A549 (cell line): Measurements from ENCODE around the gene TOMM40L. TPM values are rescaled to one million over a fixed set of nuclear protein-coding genes. Genes with fewer than 3 reads are reported as not detected.

Experiments used
- ATAC-seq, 2 experiments: fragments of 200-7000 bp in 1 of 2; fragments of >200 bp in 1 of 2; cut with Nextera tagmentation in 1 of 2; cut with Tn5 transposase in 1 of 2; 3 replicates each; pipeline versions ENCODE4 v1.8.0 to v1.9.1; 2018 to 2020; ENCODE audit warnings: mild to moderate bottlenecking in 1 of 2, moderate library complexity in 1 of 2
- CTCF ChIA-PET: fragments of 300-600 bp; sonication (Branson Sonifier 250); formaldehyde crosslinking; extraction: SDS; loops from one replicate; lab custom pipeline; 2021; ENCODE audit warnings: antibody characterized with exemption, inconsistent platforms; lab: Yijun Ruan, JAX
- POLR2A ChIA-PET: fragments of 350-600 bp; formaldehyde crosslinking; extraction: SDS; loops from one replicate; lab custom pipeline; 2021; ENCODE audit warnings: antibody characterized with exemption, inconsistent platforms; lab: Yijun Ruan, JAX
- DNase-seq, 2 experiments: peaks; one replicate each; pipeline versions ENCODE4 v3.0.0 to v3.0.0-alpha.2; 2011 to 2016; ENCODE audit warnings: low read depth in 1 of 2, low spot score in 1 of 2
- FAIRE-seq: peaks from 2 replicates; lab custom pipeline; 2011; peaks lifted over from hg19 to GRCh38; lab: Jason Lieb, UNC
- H3K27ac ChIP-seq, 2 experiments: fragments of >200 bp; sonication (Bioruptor Twin); formaldehyde crosslinking; 3 replicates each; pipeline ENCODE4 v1.5.1; 2016 to 2017
- H3K4me1 ChIP-seq: fragments of >200 bp; sonication (Bioruptor Twin); formaldehyde crosslinking; 3 replicates; pipeline ENCODE4 v1.6.1; 2016
- H3K4me2 ChIP-seq: fragments of >200 bp; sonication (Bioruptor Twin); formaldehyde crosslinking; 3 replicates; pipeline ENCODE4 v1.6.1; 2016
- H3K4me3 ChIP-seq: fragments of >200 bp; sonication (Bioruptor Twin); formaldehyde crosslinking; 3 replicates; pipeline ENCODE4 v1.5.1; 2016
- H3K9me3 ChIP-seq: fragments of >200 bp; sonication (Bioruptor Twin); formaldehyde crosslinking; 3 replicates; pipeline ENCODE4 v1.6.1; 2016
- CBX2 ChIP-seq: fragments of 200-600 bp; sonication (generic); IDR thresholded peaks from 2 replicates; pipeline ENCODE4 v1.6.1; 2016; ENCODE audit warnings: low read depth, mild to moderate bottlenecking, borderline replicate concordance
- CBX8 ChIP-seq: fragments of 200-600 bp; sonication (generic); IDR thresholded peaks from 2 replicates; pipeline ENCODE4 v1.6.1; 2016
- CEBPB ChIP-seq, 2 experiments: fragments of >200 bp in 1 of 2; sonication (Bioruptor Twin) in 1 of 2; formaldehyde crosslinking in 1 of 2; IDR thresholded peaks; 2 replicates each; pipeline ENCODE4 v1.6.1; 2012 to 2016
- CHD2 ChIP-seq: fragments of 150-350 bp; IDR thresholded peaks from 2 replicates; pipeline ENCODE4 v1.6.1; 2014; ENCODE audit warnings: low read length; ENCODE audit not compliant: partially characterized antibody
- EHF ChIP-seq: fragments of 250-450 bp; sonication (Bioruptor Pico); IDR thresholded peaks from 2 replicates; pipeline ENCODE4 v1.5.0; 2020; ENCODE audit warnings: mild to moderate bottlenecking
- ESRRA ChIP-seq: fragments of 150-350 bp; IDR thresholded peaks from 2 replicates; pipeline ENCODE4 v1.6.1; 2014; ENCODE audit warnings: mild to moderate bottlenecking, low read length, borderline replicate concordance
- FOSL2 ChIP-seq, 2 experiments: fragments of 450-650 bp in 1 of 2; fragments of >200 bp in 1 of 2; sonication (Bioruptor Twin) in 1 of 2; formaldehyde crosslinking; IDR thresholded peaks; 2 replicates each; pipeline versions ENCODE4 v1.5.0 to v1.6.1; 2016 to 2020; ENCODE audit warnings: mild to moderate bottlenecking in 1 of 2, moderate library complexity in 1 of 2
- FOXS1 ChIP-seq: fragments of 250-450 bp; sonication (Bioruptor Pico); IDR thresholded peaks from 2 replicates; pipeline ENCODE4 v1.5.0; 2020; ENCODE audit warnings: mild to moderate bottlenecking, moderate library complexity
- GATA3 ChIP-seq: IDR thresholded peaks from 2 replicates; pipeline ENCODE4 v1.6.1; 2012; ENCODE audit warnings: borderline replicate concordance
- HDAC2 ChIP-seq: fragments of 200-600 bp; sonication (generic); IDR thresholded peaks from 2 replicates; pipeline ENCODE4 v1.6.1; 2016
- HOXA7 ChIP-seq: fragments of 250-450 bp; sonication (Bioruptor Pico); IDR thresholded peaks from 2 replicates; pipeline ENCODE4 v1.5.0; 2020; ENCODE audit warnings: mild to moderate bottlenecking, moderate library complexity
- HOXB5 ChIP-seq: fragments of 250-450 bp; sonication (Bioruptor Pico); IDR thresholded peaks from 2 replicates; pipeline ENCODE4 v1.5.0; 2020; ENCODE audit warnings: mild to moderate bottlenecking, moderate library complexity
- JUN ChIP-seq, 2 experiments: fragments of >200 bp; sonication (Bioruptor Twin); formaldehyde crosslinking; IDR thresholded peaks; 2 replicates in 1 of 2; 3 replicates in 1 of 2; pipeline ENCODE4 v1.6.1; 2016 to 2017
- JUNB ChIP-seq: fragments of >200 bp; sonication (Bioruptor Twin); formaldehyde crosslinking; IDR thresholded peaks from 2 replicates; pipeline ENCODE4 v1.6.1; 2016
- KDM1A ChIP-seq: fragments of 200-600 bp; sonication (generic); IDR thresholded peaks from 2 replicates; pipeline ENCODE4 v1.6.1; 2016; ENCODE audit warnings: low read depth, mild to moderate bottlenecking
- KDM5A ChIP-seq: fragments of 200-600 bp; sonication (generic); IDR thresholded peaks from 2 replicates; pipeline ENCODE4 v1.6.1; 2016; ENCODE audit warnings: antibody characterized with exemption, mild to moderate bottlenecking
- MAFK ChIP-seq: fragments of 450-650 bp; IDR thresholded peaks from 2 replicates; pipeline ENCODE4 v1.6.1; 2014; ENCODE audit not compliant: partially characterized antibody
- MAZ ChIP-seq: fragments of 150-350 bp; IDR thresholded peaks from 2 replicates; pipeline ENCODE4 v1.6.1; 2014; ENCODE audit warnings: antibody characterized with exemption, low read depth, low read length, borderline replicate concordance
- MYC ChIP-seq: IDR thresholded peaks from 2 replicates; pipeline ENCODE4 v1.6.1; 2012; ENCODE audit warnings: mild to moderate bottlenecking, inconsistent platforms, low read length, improper control_type of control experiment, borderline replicate concordance
- NFE2L2 ChIP-seq: fragments of 150-350 bp; conservative IDR thresholded peaks from 2 replicates; pipeline ENCODE4 v1.6.1; 2014; ENCODE audit warnings: low read length
- POLR2A ChIP-seq: IDR thresholded peaks from 2 replicates; pipeline ENCODE4 v1.6.1; 2012; ENCODE audit warnings: mild to moderate bottlenecking, low read length
- RARB ChIP-seq: fragments of 250-450 bp; sonication (Bioruptor Pico); IDR thresholded peaks from 2 replicates; pipeline ENCODE4 v1.8.0; 2021; ENCODE audit warnings: mild to moderate bottlenecking, moderate library complexity
- RCOR1 ChIP-seq: fragments of 150-350 bp; IDR thresholded peaks from 2 replicates; pipeline ENCODE4 v1.6.1; 2014; ENCODE audit warnings: antibody characterized with exemption, low read length, low read depth
- SMC3 ChIP-seq: fragments of >200 bp; sonication (Bioruptor Twin); formaldehyde crosslinking; IDR thresholded peaks from 3 replicates; pipeline ENCODE4 v1.6.1; 2018; ENCODE audit warnings: inconsistent platforms
- TP53 ChIP-seq: fragments of 250-450 bp; sonication (Bioruptor Pico); IDR thresholded peaks from 2 replicates; pipeline ENCODE4 v1.5.0; 2021; ENCODE audit warnings: mild to moderate bottlenecking, moderate library complexity
- ZC3H11A ChIP-seq: fragments of 450-650 bp; IDR thresholded peaks from 2 replicates; pipeline ENCODE4 v1.6.1; 2014; ENCODE audit warnings: antibody characterized with exemption, mild to moderate bottlenecking
- WGBS: methylation state at CpG from one replicate; pipeline ENCODE4 v1.1.6; 2017; ENCODE audit errors: missing lambda C conversion rate; 5-methylcytosine and 5-hydroxymethylcytosine counted together
- polyA plus RNA-seq, 4 experiments: library from polyadenylated mRNA; depleted of rRNA in 3 of 4; stranded (reverse); fragments of >200 nt; fragmentation: RNase III in 1 of 4; extraction: RNeasy Plus Mini Kit Qiagen cat#74134 plus additional on column Dnase treatment in 1 of 4; gene quantifications; 2 replicates in 3 of 4; 3 replicates in 1 of 4; pipeline ENCODE4 v1.2.3, GENCODE V29; 2011 to 2017
- TF ChIP-seq, protein P1 (sequence below): fragments of 150-350 bp; IDR thresholded peaks from 2 replicates; pipeline ENCODE4 v1.6.1; 2014; ENCODE audit warnings: low read depth, mild to moderate bottlenecking, low read length
- TF ChIP-seq, protein P2 (sequence below): fragments of 450-650 bp; IDR thresholded peaks from 2 replicates; pipeline ENCODE4 v1.6.1; 2014; ENCODE audit warnings: antibody characterized with exemption
- TF ChIP-seq, protein P3 (sequence below): fragments of 250-450 bp; sonication (Bioruptor Pico); IDR thresholded peaks from 2 replicates; pipeline ENCODE4 v1.5.0; 2021; ENCODE audit warnings: mild to moderate bottlenecking, moderate library complexity, borderline replicate concordance
- TF ChIP-seq, protein P4 (sequence below): fragments of >200 bp; sonication (Bioruptor Twin); formaldehyde crosslinking; IDR thresholded peaks from 3 replicates; pipeline ENCODE4 v1.5.1; 2016

TOMM40L gene
- polyA plus RNA-seq, 2 of the 4 experiments (the other 2 are of a cell fraction) = 6.3 to 10.2 TPM

DNA sequence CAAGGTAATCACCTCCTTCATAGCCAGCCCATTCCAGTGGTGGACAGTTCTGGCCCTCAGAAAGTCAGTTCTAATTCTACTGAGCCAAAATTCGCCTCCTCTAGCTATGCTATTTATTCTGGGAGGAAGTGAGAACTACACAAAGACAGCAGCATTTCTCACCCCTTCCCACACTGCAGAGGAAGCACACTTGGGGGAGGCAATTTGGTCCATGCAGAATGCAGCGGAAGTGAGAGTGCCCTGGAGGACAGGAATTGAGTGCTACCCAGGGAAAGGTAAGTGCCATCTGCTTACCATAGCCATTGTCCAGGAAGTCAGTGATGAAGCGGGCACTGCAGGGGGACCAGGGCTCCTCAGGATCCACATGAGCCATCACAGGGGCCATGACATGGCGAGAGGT is 30.7 kb upstream of the TOMM40L start:
- no peak overlapping the region for H3K27ac ChIP-seq
- no peak for TF ChIP-seq POLR2A
- TF ChIP-seq, protein P1, sequence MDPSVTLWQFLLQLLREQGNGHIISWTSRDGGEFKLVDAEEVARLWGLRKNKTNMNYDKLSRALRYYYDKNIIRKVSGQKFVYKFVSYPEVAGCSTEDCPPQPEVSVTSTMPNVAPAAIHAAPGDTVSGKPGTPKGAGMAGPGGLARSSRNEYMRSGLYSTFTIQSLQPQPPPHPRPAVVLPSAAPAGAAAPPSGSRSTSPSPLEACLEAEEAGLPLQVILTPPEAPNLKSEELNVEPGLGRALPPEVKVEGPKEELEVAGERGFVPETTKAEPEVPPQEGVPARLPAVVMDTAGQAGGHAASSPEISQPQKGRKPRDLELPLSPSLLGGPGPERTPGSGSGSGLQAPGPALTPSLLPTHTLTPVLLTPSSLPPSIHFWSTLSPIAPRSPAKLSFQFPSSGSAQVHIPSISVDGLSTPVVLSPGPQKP = no peak
- TF ChIP-seq JUNB = no peak
- TF ChIP-seq ZC3H11A = no peak
- no peak for TF ChIP-seq HOXB5 (CRISPR knock-in tag)
- no peak for TF ChIP-seq HDAC2
- no peak for TF ChIP-seq TP53
- no peak for TF ChIP-seq MAZ
- TF ChIP-seq, protein P2, sequence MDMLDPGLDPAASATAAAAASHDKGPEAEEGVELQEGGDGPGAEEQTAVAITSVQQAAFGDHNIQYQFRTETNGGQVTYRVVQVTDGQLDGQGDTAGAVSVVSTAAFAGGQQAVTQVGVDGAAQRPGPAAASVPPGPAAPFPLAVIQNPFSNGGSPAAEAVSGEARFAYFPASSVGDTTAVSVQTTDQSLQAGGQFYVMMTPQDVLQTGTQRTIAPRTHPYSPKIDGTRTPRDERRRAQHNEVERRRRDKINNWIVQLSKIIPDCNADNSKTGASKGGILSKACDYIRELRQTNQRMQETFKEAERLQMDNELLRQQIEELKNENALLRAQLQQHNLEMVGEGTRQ = no peak
- no peak for TF ChIP-seq HOXA7 (CRISPR knock-in tag)
- no peak for TF ChIP-seq KDM1A
- TF ChIP-seq, protein P3, sequence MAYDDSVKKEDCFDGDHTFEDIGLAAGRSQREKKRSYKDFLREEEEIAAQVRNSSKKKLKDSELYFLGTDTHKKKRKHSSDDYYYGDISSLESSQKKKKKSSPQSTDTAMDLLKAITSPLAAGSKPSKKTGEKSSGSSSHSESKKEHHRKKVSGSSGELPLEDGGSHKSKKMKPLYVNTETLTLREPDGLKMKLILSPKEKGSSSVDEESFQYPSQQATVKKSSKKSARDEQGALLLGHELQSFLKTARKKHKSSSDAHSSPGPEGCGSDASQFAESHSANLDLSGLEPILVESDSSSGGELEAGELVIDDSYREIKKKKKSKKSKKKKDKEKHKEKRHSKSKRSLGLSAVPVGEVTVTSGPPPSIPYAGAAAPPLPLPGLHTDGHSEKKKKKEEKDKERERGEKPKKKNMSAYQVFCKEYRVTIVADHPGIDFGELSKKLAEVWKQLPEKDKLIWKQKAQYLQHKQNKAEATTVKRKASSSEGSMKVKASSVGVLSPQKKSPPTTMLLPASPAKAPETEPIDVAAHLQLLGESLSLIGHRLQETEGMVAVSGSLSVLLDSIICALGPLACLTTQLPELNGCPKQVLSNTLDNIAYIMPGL (CRISPR knock-in tag) = no peak
- no peak for TF ChIP-seq EHF (CRISPR knock-in tag)
- TF ChIP-seq KDM5A = no peak
- TF ChIP-seq ESRRA = no peak
- TF ChIP-seq, all 56 proteins: peak for 0
- CTCF ChIA-PET = interaction anchor here (1.1 to 18.8 kb wide), 5 partner anchors 9 to 188 kb away, joined by 3 to 200 read pairs (median 60); partner anchors contain the start of genes NDUFS2 and TOMM40L
- POLR2A ChIA-PET = no interaction called here
- Histone ChIP-seq H3K9me3 (no peaks in the 10 kb centered on the region), H3K4me3 (no peak overlapping the region), H3K4me1 (peaks cover 11% of the 10 kb centered on the region; the same call in 2 of the 3 replicates), H3K4me2 (no peak overlapping the region)
- FAIRE-seq (no peak), ATAC-seq (no peak), DNase-seq (no peak)
- WGBS = 62% methylated on average over 4 of the region's 4 CpGs

DNA sequence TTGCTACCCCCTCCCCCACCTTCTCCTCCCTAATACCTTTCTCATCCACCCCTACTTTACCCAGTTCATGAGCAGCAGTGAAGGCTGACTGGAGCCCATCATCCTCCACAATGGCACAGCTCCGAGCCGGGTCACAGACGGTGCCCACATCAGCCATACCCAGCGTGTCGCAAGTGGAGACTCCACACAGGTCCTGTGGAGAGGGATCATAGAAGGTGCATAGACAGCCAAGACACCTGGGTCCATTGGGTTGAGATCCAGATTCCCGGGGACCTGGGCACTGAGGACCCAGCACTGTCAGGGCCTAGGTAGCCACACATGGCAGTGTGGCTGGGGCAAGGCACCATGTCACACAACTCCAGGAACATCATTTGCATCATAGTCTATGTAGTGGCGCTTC is 29.7 kb upstream of the TOMM40L start:
- H3K4me1 ChIP-seq = peaks cover 15% of the 10 kb centered on the region
- CTCF ChIA-PET = interaction anchor here (0.9 to 18.8 kb wide), 3 partner anchors 20 to 187 kb away, joined by 3 to 200 read pairs (median 7); partner anchors contain the start of gene PPOX
- 82% methylated on average over 6 of the region's 7 CpGs for WGBS

More for the DNA sequence above, 29.7 kb upstream of the TOMM40L start:
- Histone ChIP-seq H3K4me3 (no peak overlapping the region), H3K4me2 (no peak overlapping the region), H3K27ac (no peak overlapping the region), H3K9me3 (no peaks in the 10 kb centered on the region)
- no peak for TF ChIP-seq MAFK
- TF ChIP-seq MYC = no peak
- TF ChIP-seq, protein P2 = no peak
- TF ChIP-seq ZC3H11A = no peak
- TF ChIP-seq, protein P4, sequence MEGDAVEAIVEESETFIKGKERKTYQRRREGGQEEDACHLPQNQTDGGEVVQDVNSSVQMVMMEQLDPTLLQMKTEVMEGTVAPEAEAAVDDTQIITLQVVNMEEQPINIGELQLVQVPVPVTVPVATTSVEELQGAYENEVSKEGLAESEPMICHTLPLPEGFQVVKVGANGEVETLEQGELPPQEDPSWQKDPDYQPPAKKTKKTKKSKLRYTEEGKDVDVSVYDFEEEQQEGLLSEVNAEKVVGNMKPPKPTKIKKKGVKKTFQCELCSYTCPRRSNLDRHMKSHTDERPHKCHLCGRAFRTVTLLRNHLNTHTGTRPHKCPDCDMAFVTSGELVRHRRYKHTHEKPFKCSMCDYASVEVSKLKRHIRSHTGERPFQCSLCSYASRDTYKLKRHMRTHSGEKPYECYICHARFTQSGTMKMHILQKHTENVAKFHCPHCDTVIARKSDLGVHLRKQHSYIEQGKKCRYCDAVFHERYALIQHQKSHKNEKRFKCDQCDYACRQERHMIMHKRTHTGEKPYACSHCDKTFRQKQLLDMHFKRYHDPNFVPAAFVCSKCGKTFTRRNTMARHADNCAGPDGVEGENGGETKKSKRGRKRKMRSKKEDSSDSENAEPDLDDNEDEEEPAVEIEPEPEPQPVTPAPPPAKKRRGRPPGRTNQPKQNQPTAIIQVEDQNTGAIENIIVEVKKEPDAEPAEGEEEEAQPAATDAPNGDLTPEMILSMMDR = no peak
- no peak for TF ChIP-seq FOSL2 (IDR thresholded peaks at IDR 0.05)
- TF ChIP-seq FOSL2 (CRISPR knock-in tag; IDR thresholded peaks at IDR 0.05) = no peak
- TF ChIP-seq RARB (CRISPR knock-in tag) = no peak
- no peak for TF ChIP-seq HOXB5 (CRISPR knock-in tag)
- no peak for TF ChIP-seq FOXS1 (CRISPR knock-in tag)
- no peak for TF ChIP-seq CBX8
- no peak for TF ChIP-seq CEBPB (IDR thresholded peaks at IDR 0.05)
- no peak for TF ChIP-seq RCOR1
- TF ChIP-seq SMC3 = no peak
- TF ChIP-seq CHD2 = no peak
- no peak for TF ChIP-seq JUN (IDR thresholded peaks at IDR 0.05)
- TF ChIP-seq TP53 = no peak
- no peak for TF ChIP-seq GATA3
- no peak for TF ChIP-seq NFE2L2
- no peak for TF ChIP-seq CBX2
- TF ChIP-seq HOXA7 (CRISPR knock-in tag) = no peak
- DNase-seq = no peak
- POLR2A ChIA-PET = no interaction called here
- no peak for ATAC-seq
- no peak for FAIRE-seq
